Tibial artery (tissue), 4 donors: ENCODE results near the gene PTTG1IP2.

Experiments used
- DNase-seq, 2 donors: peaks; one replicate each; pipeline ENCODE4 v3.0.0-alpha.2; 2019
- H3K27ac ChIP-seq, 2 donors: fragments of 200-600 bp; sonication (generic) in 1 of 2; 1 replicate in 1 of 2; 2 replicates in 1 of 2; pipeline ENCODE4 v1.5.1; 2018 to 2019; ENCODE audit warnings: mild to moderate bottlenecking in 1 of 2
- H3K27me3 ChIP-seq, 2 donors: fragments of 200-600 bp; sonication (generic) in 1 of 2; one replicate each; pipeline versions ENCODE4 v1.5.1 to v1.6.0; 2016 to 2019
- H3K36me3 ChIP-seq, 3 donors: fragments of 200-600 bp; sonication (generic) in 2 of 3; one replicate each; pipeline ENCODE4 v1.5.1; 2016 to 2019; ENCODE audit warnings: mild to moderate bottlenecking in 2 of 3
- H3K4me1 ChIP-seq, 4 donors: fragments of 200-600 bp; sonication (generic) in 2 of 4; 1 replicate in 3 of 4; 2 replicates in 1 of 4; pipeline ENCODE4 v1.5.1; 2016 to 2019
- H3K4me3 ChIP-seq, 2 donors: fragments of 200-600 bp; sonication (generic) in 1 of 2; 1 replicate in 1 of 2; 2 replicates in 1 of 2; pipeline ENCODE4 v1.5.1; 2018 to 2019; ENCODE audit warnings: mild to moderate bottlenecking in 2 of 2
- H3K9me3 ChIP-seq, 3 donors: fragments of 200-600 bp; sonication (generic) in 1 of 3; one replicate each; pipeline ENCODE4 v1.5.1; 2016 to 2019
- CTCF ChIP-seq, 2 experiments: fragments of 200-600 bp in 1 of 2; fragments of 450-650 bp in 1 of 2; IDR thresholded peaks; one replicate each; pipeline ENCODE4 v1.5.1; 2017 to 2019; ENCODE audit warnings: antibody characterized with exemption in 2 of 2, mild to moderate bottlenecking in 1 of 2, moderate library complexity in 1 of 2
- intact Hi-C: fragments of 100-400 bp; cut with DNase I; formaldehyde crosslinking; loops from one replicate; pipeline ENCODE4 v1.15.0; 2023; ENCODE audit warnings: low total_unique reads

Gene PTTG1IP2

GRCh38 chr7:90502539-90502938 is 33.1 kb downstream of the PTTG1IP2 start:
- intact Hi-C loops: no loop called here
- Histone ChIP-seq H3K4me1 (no peaks in the 10 kb centered on the region), H3K9me3 (no peaks in the 10 kb centered on the region), H3K27ac (no peak overlapping the region), H3K4me3 (no peak overlapping the region), H3K36me3 (no peaks in the 10 kb centered on the region), H3K27me3 (no peaks in the 10 kb centered on the region)
- no peak for DNase-seq
- TF ChIP-seq CTCF (IDR thresholded peaks at IDR 0.05): no peak

GRCh38 chr7:90503367-90503766 is 33.9 kb downstream of the PTTG1IP2 start:
- no peaks in the 10 kb centered on the region for H3K27me3 ChIP-seq
- H3K9me3 ChIP-seq: no peaks in the 10 kb centered on the region
- TF ChIP-seq CTCF (IDR thresholded peaks at IDR 0.05): no peak
- no peak overlapping the region for H3K4me3 ChIP-seq
- H3K27ac ChIP-seq: no peak overlapping the region
- H3K4me1 ChIP-seq: no peaks in the 10 kb centered on the region
- no peaks in the 10 kb centered on the region for H3K36me3 ChIP-seq
- intact Hi-C loops: no loop called here
- DNase-seq: no peak

GRCh38 chr7:90507692-90508091 is 38.3 kb downstream of the PTTG1IP2 start:
- intact Hi-C loops: no loop called here
- no peak for TF ChIP-seq CTCF (IDR thresholded peaks at IDR 0.05)
- H3K36me3 ChIP-seq: no peaks in the 10 kb centered on the region
- no peaks in the 10 kb centered on the region for H3K9me3 ChIP-seq
- no peak overlapping the region for H3K27ac ChIP-seq
- H3K27me3 ChIP-seq: no peaks in the 10 kb centered on the region
- H3K4me3 ChIP-seq: no peak overlapping the region
- no peaks in the 10 kb centered on the region for H3K4me1 ChIP-seq
- DNase-seq: no peak

- Histone ChIP-seq H3K36me3 (no peaks in the 10 kb centered on the region), H3K27me3 (no peaks in the 10 kb centered on the region), H3K4me3 (no peak overlapping the region), H3K4me1 (no peaks in the 10 kb centered on the region), H3K27ac (no peak overlapping the region), H3K9me3 (no peaks in the 10 kb centered on the region)
- no peak for TF ChIP-seq CTCF (IDR thresholded peaks at IDR 0.05)
- intact Hi-C loops: no loop called here
- no peak for DNase-seq
Observed at GRCh38 chr7:90511776-90512175, 42.3 kb downstream of the PTTG1IP2 start.

GRCh38 chr7:90512821-90513254 is 43.4 kb downstream of the PTTG1IP2 start:
- Histone ChIP-seq H3K27me3 (no peaks in the 10 kb centered on the region), H3K4me1 (no peaks in the 10 kb centered on the region), H3K4me3 (no peak overlapping the region), H3K9me3 (no peaks in the 10 kb centered on the region), H3K36me3 (no peaks in the 10 kb centered on the region), H3K27ac (no peak overlapping the region)
- no peak for DNase-seq
- intact Hi-C loops: no loop called here
- no peak for TF ChIP-seq CTCF (IDR thresholded peaks at IDR 0.05)

- no peaks in the 10 kb centered on the region for H3K9me3 ChIP-seq
- no peak for DNase-seq
- H3K4me3 ChIP-seq: no peak overlapping the region
- no peaks in the 10 kb centered on the region for H3K27me3 ChIP-seq
- H3K36me3 ChIP-seq: no peaks in the 10 kb centered on the region
- no peak for TF ChIP-seq CTCF (IDR thresholded peaks at IDR 0.05)
- no peak overlapping the region for H3K27ac ChIP-seq
- intact Hi-C loops: no loop called here
- H3K4me1 ChIP-seq: no peaks in the 10 kb centered on the region
Observed at GRCh38 chr7:90516257-90516656, 46.8 kb downstream of the PTTG1IP2 start.
